Endothelial cell of umbilical vein (primary cell): ENCODE data around the gene TRAPPC3. TPM values are rescaled to one million over a fixed set of nuclear protein-coding genes. Genes with fewer than 3 reads are reported as not detected.

Source experiments
- BruUV-seq: library from RNA; stranded (reverse); fragments of 400-500 nt; replicated peaks from 2 replicates; lab custom pipeline; 2021; lab: Mats Ljungman, UMichigan
- CTCF ChIA-PET: fragments of 300-600, 350-600 bp; sonication (Branson Sonifier 250); formaldehyde crosslinking; loops from one replicate; lab custom pipeline; 2021; ENCODE audit warnings: antibody characterized with exemption, inconsistent platforms; lab: Charles Lee
- POLR2A ChIA-PET: fragments of 300-600, 350-600 bp; sonication (Branson Sonifier 250); formaldehyde crosslinking; loops from one replicate; lab custom pipeline; 2021; ENCODE audit warnings: antibody characterized with exemption, inconsistent platforms; lab: Charles Lee
- DNase-seq: peaks from one replicate; pipeline ENCODE4 v3.0.0-alpha.2; 2011; ENCODE audit warnings: low read depth, low spot score
- FAIRE-seq: peaks from 2 replicates; lab custom pipeline; 2011; peaks lifted over from hg19 to GRCh38; lab: Jason Lieb, UNC
- H2AFZ ChIP-seq: 2 replicates; pipeline ENCODE4 v1.6.0; 2012; ENCODE audit warnings: low read depth, low read length, control low read depth, inconsistent platforms
- H3K27ac ChIP-seq: 2 replicates; pipeline ENCODE4 v1.5.1; 2011; ENCODE audit warnings: low read depth, mild to moderate bottlenecking, control low read depth, low read length, moderate library complexity; ENCODE audit not compliant: insufficient read depth
- H3K27me3 ChIP-seq, 2 experiments: 2 replicates each; pipeline versions ENCODE4 v1.6.0 to v1.6.1; 2011; ENCODE audit warnings: low read length in 2 of 2, mixed read lengths in 1 of 2; ENCODE audit not compliant: control insufficient read depth in 2 of 2, insufficient read depth in 2 of 2
- H3K36me3 ChIP-seq, 2 experiments: 2 replicates in 1 of 2; 3 replicates in 1 of 2; pipeline ENCODE4 v1.5.1; 2011; ENCODE audit warnings: low read length in 2 of 2, mild to moderate bottlenecking in 1 of 2, moderate library complexity in 1 of 2; ENCODE audit not compliant: control insufficient read depth in 2 of 2, insufficient read depth in 2 of 2; ENCODE audit errors: extremely low read depth in 1 of 2
- H3K4me1 ChIP-seq: 3 replicates; pipeline ENCODE4 v1.5.1; 2011; ENCODE audit warnings: mild to moderate bottlenecking, low read length; ENCODE audit not compliant: control insufficient read depth, insufficient read depth; ENCODE audit errors: extremely low read depth
- H3K4me2 ChIP-seq: 2 replicates; pipeline ENCODE4 v1.6.1; 2011; ENCODE audit warnings: low read length, control low read depth, mixed read lengths; ENCODE audit not compliant: insufficient read depth
- H3K4me3 ChIP-seq, 3 experiments: fragments of 200-600 bp in 1 of 3; sonication (generic), shearing (Covaris generic) in 1 of 3; replicated peaks in 1 of 3; 2 replicates each; pipeline ENCODE4 v1.5.1; 2011 to 2016; ENCODE audit warnings: control low read depth in 3 of 3, low read length in 3 of 3, mild to moderate bottlenecking in 2 of 3, inconsistent platforms in 1 of 3, low read depth in 1 of 3, moderate library complexity in 1 of 3; ENCODE audit not compliant: insufficient read depth in 1 of 3
- H3K79me2 ChIP-seq: 2 replicates; pipeline ENCODE4 v1.6.0; 2012; ENCODE audit warnings: low read length, inconsistent platforms; ENCODE audit not compliant: control insufficient read depth, insufficient read depth
- H3K9ac ChIP-seq: replicated peaks from 2 replicates; pipeline ENCODE3; 2011; ENCODE audit warnings: low read length, control low read depth; ENCODE audit not compliant: insufficient read depth; ENCODE audit errors: extremely low read depth
- H3K9me1 ChIP-seq: replicated peaks from 3 replicates; pipeline ENCODE4 v1.6.0; 2011; ENCODE audit warnings: mild to moderate bottlenecking, low read length; ENCODE audit not compliant: control insufficient read depth, insufficient read depth; ENCODE audit errors: extremely low read depth
- H3K9me3 ChIP-seq: replicated peaks from 2 replicates; pipeline ENCODE4 v1.5.1; 2012; ENCODE audit warnings: low read length, inconsistent platforms; ENCODE audit not compliant: control insufficient read depth, insufficient read depth
- H4K20me1 ChIP-seq: replicated peaks from 2 replicates; pipeline ENCODE3; 2011; ENCODE audit warnings: mild to moderate bottlenecking, low read length; ENCODE audit not compliant: control insufficient read depth, insufficient read depth; ENCODE audit errors: extremely low read depth
- CTCF ChIP-seq, 2 donors: IDR thresholded peaks; 1 replicate in 1 of 2; 2 replicates in 1 of 2; pipeline ENCODE4 v1.5.1; 2011; ENCODE audit warnings: low read length in 2 of 2, mild to moderate bottlenecking in 2 of 2, moderate library complexity in 2 of 2, control low read depth in 1 of 2, inconsistent platforms in 1 of 2, low read depth in 1 of 2; ENCODE audit not compliant: insufficient read depth in 1 of 2; ENCODE audit errors: extremely low read depth in 1 of 2
- FOS ChIP-seq: IDR thresholded peaks from 2 replicates; pipeline ENCODE4 v1.6.1; 2011; ENCODE audit warnings: mild to moderate bottlenecking, low read length, moderate library complexity, borderline replicate concordance; ENCODE audit not compliant: insufficient read depth
- MAX ChIP-seq: IDR thresholded peaks from 2 replicates; pipeline ENCODE4 v1.6.1; 2011; ENCODE audit not compliant: insufficient read depth, insufficient read length
- MYC ChIP-seq: IDR thresholded peaks from one replicate; pipeline ENCODE4 v1.6.1; 2011; ENCODE audit warnings: mild to moderate bottlenecking, low read depth, low read length
- dilution Hi-C: fragments of 300-500 bp; cut with MboI; formaldehyde crosslinking; loops from one replicate; pipeline ENCODE4 v1.15.0; 2019; ENCODE audit warnings: low sequenced_read_pairs; ENCODE audit not compliant: extremely low pct_ligation_motif_present
- intact Hi-C: fragments of 100-400 bp; cut with micrococcal nuclease; formaldehyde crosslinking; loops from one replicate; pipeline ENCODE4 v1.10.0; 2022
- polyA plus RNA-seq, 4 experiments: library from polyadenylated mRNA; depleted of rRNA in 3 of 4; stranded (reverse) in 3 of 4; unstranded in 1 of 4; fragments of >200 nt; gene quantifications; 2 replicates each; pipeline versions ENCODE4 v1.2.1 to v1.2.3, GENCODE V29; 2011 to 2012; ENCODE audit warnings: missing spikeins in 1 of 4
- total RNA-seq: library from RNA; stranded (reverse); gene quantifications from 2 replicates; pipeline ENCODE4 v1.2.3, GENCODE V29; 2021

The TRAPPC3 gene
- total and polyA plus RNA-seq, 2 donors (not counting 3 experiments of a cell fraction or from before 2014, with no cell fraction given) = 93.4 to 125 TPM

GRCh38 chr1:36126005-36126716 lies 23.1 kb downstream of the TRAPPC3 start:
- dilution Hi-C loops (no loop called here), intact Hi-C loops (no loop called here)
- Histone ChIP-seq H3K79me2 (no peaks in the 10 kb centered on the region), H3K4me3 (no peak overlapping the region), H3K9me3 (no peaks in the 10 kb centered on the region), H4K20me1 (no peaks in the 10 kb centered on the region), H2AFZ (peak overlapping the region; percentile 40), H3K9ac (no peak overlapping the region), H3K36me3 (no peaks in the 10 kb centered on the region), H3K27me3 (peaks cover 5 to 9% of the 10 kb centered on the region in 2 experiments), H3K4me1 (no peaks in the 10 kb centered on the region), H3K9me1 (no peaks in the 10 kb centered on the region), H3K4me2 (no peak overlapping the region), H3K27ac (no peak overlapping the region)
- CTCF ChIA-PET = interaction anchor here (0.6 to 1.0 kb wide), 2 partner anchors 9 to 484 kb away, joined by 4 to 5 read pairs; no protein-coding TSS in a partner anchor
- DNase-seq (no peak), FAIRE-seq (no peak)
- POLR2A ChIA-PET = no interaction called here
- no peak for TF ChIP-seq CTCF (IDR thresholded peaks at IDR 0.05; ENCODE audit: extremely low read depth in 1 of 2, insufficient read depth in 1 of 2, low read depth in 1 of 2, low read length in 2 of 2)
- no TSS peak for BruUV-seq

- TF ChIP-seq FOS = no peak
- peak; percentile 17 for TF ChIP-seq MAX
- TF ChIP-seq MYC = no peak
- Histone ChIP-seq H3K9me1 (no peaks in the 10 kb centered on the region), H3K9ac (no peak within 1 kb of the TSS), H4K20me1 (no peaks in the 10 kb centered on the region), H3K27ac (no peak within 1 kb of the TSS), H2AFZ (peak within 1 kb of the TSS; percentile 40), H3K4me2 (no peak within 1 kb of the TSS), H3K9me3 (no peaks in the 10 kb centered on the region), H3K4me3 (peak within 1 kb of the TSS in 1 of 3 experiments; percentile 31), H3K79me2 (no peaks in the 10 kb centered on the region), H3K4me1 (no peaks in the 10 kb centered on the region), H3K27me3 (peaks cover 5 to 9% of the 10 kb centered on the region in 2 experiments), H3K36me3 (no peaks in the 10 kb centered on the region)
- FAIRE-seq (no peak), DNase-seq (no peak)
- no TSS peak for BruUV-seq
- CTCF ChIA-PET = interaction anchor here (0.6 to 1.0 kb wide), 2 partner anchors 10 to 484 kb away, joined by 4 to 5 read pairs; no protein-coding TSS in a partner anchor
- POLR2A ChIA-PET = no interaction called here
- dilution Hi-C loops = no loop called here
- intact Hi-C loops = no loop called here
These were observed 23.9 kb downstream of the TRAPPC3 start, which contains the start of gene COL8A2 for GRCh38 chr1:36125129-36125991. Gene COL8A2 (minus strand): TSS chr1:36125222. CDS start chr1:36100242, 24,980 bp downstream.
